DOHH2 (cell line): ENCODE measurements around the gene HIVEP2.

Experiments
- H3F3A ChIP-seq: fragments of 200-600 bp; sonication (generic), shearing (Covaris generic); 2 replicates; pipeline ENCODE4 v1.6.0; 2016; ENCODE audit warnings: antibody characterized with exemption, mild to moderate bottlenecking; ENCODE audit not compliant: control insufficient read depth, insufficient read depth
- H3K27ac ChIP-seq: fragments of 200-600 bp; sonication (generic); 2 replicates; pipeline ENCODE4 v1.5.1; 2014; ENCODE audit warnings: low read depth, mild to moderate bottlenecking, low read length, moderate library complexity
- H3K27me3 ChIP-seq: fragments of 200-600 bp; sonication (generic); 2 replicates; pipeline ENCODE4 v1.6.1; 2014; ENCODE audit warnings: mild to moderate bottlenecking, low read length, mixed read lengths; ENCODE audit not compliant: control insufficient read depth
- H3K36me3 ChIP-seq: fragments of 200-600 bp; sonication (generic); 2 replicates; pipeline ENCODE4 v1.6.1; 2014; ENCODE audit warnings: mild to moderate bottlenecking, low read length, moderate library complexity, mixed read lengths; ENCODE audit not compliant: control insufficient read depth
- H3K4me1 ChIP-seq: fragments of 200-600 bp; sonication (generic); 2 replicates; pipeline ENCODE4 v1.6.1; 2014; ENCODE audit warnings: mild to moderate bottlenecking, low read length, mixed read lengths; ENCODE audit not compliant: control insufficient read depth
- H3K4me2 ChIP-seq: fragments of 200-600 bp; sonication (generic); 2 replicates; pipeline ENCODE4 v1.6.0; 2014; ENCODE audit warnings: mild to moderate bottlenecking, low read length, moderate library complexity
- H3K4me3 ChIP-seq: fragments of 200-600 bp; sonication (generic); 2 replicates; pipeline ENCODE4 v1.5.1; 2014; ENCODE audit warnings: mild to moderate bottlenecking, low read length, mixed read lengths
- H3K79me2 ChIP-seq: fragments of 200-600 bp; sonication (generic); 2 replicates; pipeline ENCODE4 v1.6.1; 2014; ENCODE audit warnings: mild to moderate bottlenecking, low read length, mixed read lengths; ENCODE audit not compliant: control insufficient read depth
- H3K9me2 ChIP-seq: fragments of 200-600 bp; sonication (generic); replicated peaks from 2 replicates; pipeline ENCODE4 v1.6.1; 2014; ENCODE audit warnings: mild to moderate bottlenecking, low read length, mixed read lengths; ENCODE audit not compliant: control insufficient read depth
- H3K9me3 ChIP-seq: fragments of 200-600 bp; sonication (generic); 2 replicates; pipeline ENCODE4 v1.6.1; 2014; ENCODE audit warnings: antibody characterized with exemption, low read length, mixed read lengths; ENCODE audit not compliant: control insufficient read depth, insufficient read depth
- H4K20me1 ChIP-seq: fragments of 200-600 bp; sonication (generic); 2 replicates; pipeline ENCODE4 v1.6.0; 2014; ENCODE audit warnings: low read depth, mild to moderate bottlenecking, antibody characterized with exemption, low read length, moderate library complexity; ENCODE audit not compliant: control insufficient read depth, insufficient read depth
- CTCF ChIP-seq: fragments of 200-600 bp; sonication (generic); IDR thresholded peaks from one replicate; pipeline ENCODE4 v1.5.1; 2014; ENCODE audit warnings: antibody characterized with exemption, mild to moderate bottlenecking, low read depth, low read length; ENCODE audit not compliant: poor library complexity, severe bottlenecking
- EZH2phosphoT487 ChIP-seq: fragments of 200-600 bp; sonication (generic); IDR thresholded peaks from 2 replicates; pipeline ENCODE4 v1.6.1; 2017; ENCODE audit warnings: borderline replicate concordance, mild to moderate bottlenecking, antibody characterized with exemption, low read length, moderate library complexity, mixed read lengths

The HIVEP2 gene

GRCh38 chr6:142887517-142887916, 57.5 kb downstream of the HIVEP2 start:
- peaks cover 3% of the 10 kb centered on the region; the same call in 1 of the 2 replicates for H3F3A ChIP-seq
- H3K4me1 ChIP-seq: peaks cover 56% of the 10 kb centered on the region
- peak overlapping the region; percentile 82 for H3K4me2 ChIP-seq
- H3K36me3 ChIP-seq: peaks cover 2% of the 10 kb centered on the region
- peak overlapping the region; percentile 68 for H3K27ac ChIP-seq
- peak overlapping the region; percentile 63 for H3K4me3 ChIP-seq
- H3K27me3 ChIP-seq: no peaks in the 10 kb centered on the region
- H3K9me2 ChIP-seq: no peaks in the 10 kb centered on the region
- no peaks in the 10 kb centered on the region for H3K9me3 ChIP-seq
- H3K79me2 ChIP-seq: peaks cover 55% of the 10 kb centered on the region
- TF ChIP-seq EZH2phosphoT487 (no peak), CTCF (no peak)
- 0 out of 2 replicates have a peak, but pooled peaks cover 2% of the 10 kb centered on the region for H4K20me1 ChIP-seq

GRCh38 chr6:142886431-142887170, 58.4 kb downstream of the HIVEP2 start:
- Histone ChIP-seq H3K27me3 (no peaks in the 10 kb centered on the region), H3F3A (peaks cover 3% of the 10 kb centered on the region; the same call in 1 of the 2 replicates), H3K9me3 (no peaks in the 10 kb centered on the region), H4K20me1 (no peaks in the 10 kb centered on the region), H3K27ac (peak overlapping the region; percentile 68), H3K4me1 (peaks cover 56% of the 10 kb centered on the region), H3K4me3 (peak overlapping the region; percentile 63), H3K9me2 (no peaks in the 10 kb centered on the region), H3K36me3 (peaks cover 2% of the 10 kb centered on the region), H3K79me2 (peaks cover 63% of the 10 kb centered on the region), H3K4me2 (peak overlapping the region; percentile 82)
- TF ChIP-seq CTCF (peak; percentile 68), EZH2phosphoT487 (no peak)

GRCh38 chr6:142885182-142885867, 59.7 kb downstream of the HIVEP2 start:
- TF ChIP-seq EZH2phosphoT487 (no peak), CTCF (no peak)
- Histone ChIP-seq H3K27me3 (no peaks in the 10 kb centered on the region), H3K9me2 (no peaks in the 10 kb centered on the region), H3K4me2 (peak overlapping the region; percentile 82), H3K9me3 (no peaks in the 10 kb centered on the region), H3K4me3 (peak overlapping the region; percentile 63), H4K20me1 (no peaks in the 10 kb centered on the region), H3K36me3 (peaks cover 2% of the 10 kb centered on the region), H3F3A (peaks cover 3% of the 10 kb centered on the region; the same call in 1 of the 2 replicates), H3K27ac (peak overlapping the region; percentile 68), H3K4me1 (peaks cover 56% of the 10 kb centered on the region), H3K79me2 (peaks cover 75% of the 10 kb centered on the region)
